GM12801 (cell line): Measurements from ENCODE around the gene SLC22A23.

Experiments
- TF ChIP-seq, protein P1 (sequence below): IDR thresholded peaks from one replicate; pipeline ENCODE4 v1.5.1; 2011; ENCODE audit warnings: control low read depth; ENCODE audit not compliant: insufficient read length; ENCODE audit errors: extremely low read depth

The SLC22A23 gene

DNA sequence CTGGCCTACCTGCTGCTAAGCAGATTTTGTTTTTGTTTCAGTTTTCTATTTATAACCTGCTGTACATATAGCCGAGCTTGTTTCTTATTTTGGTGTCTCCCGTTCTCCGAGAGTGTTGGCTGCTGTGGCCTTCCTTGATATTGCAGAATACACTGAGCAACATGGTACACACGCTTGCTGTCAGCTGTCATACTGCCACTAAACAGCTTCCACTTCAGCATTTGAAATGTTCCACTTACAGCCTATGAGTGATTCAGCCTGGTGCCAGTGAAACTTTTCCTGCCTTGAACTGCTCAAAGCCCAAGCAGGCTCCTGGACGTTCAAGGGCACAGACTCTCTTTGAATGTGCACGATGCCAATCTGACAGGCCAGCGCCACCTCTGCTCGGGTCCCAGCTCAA, 111.0 kb downstream of the SLC22A23 start:
- TF ChIP-seq, protein P1, sequence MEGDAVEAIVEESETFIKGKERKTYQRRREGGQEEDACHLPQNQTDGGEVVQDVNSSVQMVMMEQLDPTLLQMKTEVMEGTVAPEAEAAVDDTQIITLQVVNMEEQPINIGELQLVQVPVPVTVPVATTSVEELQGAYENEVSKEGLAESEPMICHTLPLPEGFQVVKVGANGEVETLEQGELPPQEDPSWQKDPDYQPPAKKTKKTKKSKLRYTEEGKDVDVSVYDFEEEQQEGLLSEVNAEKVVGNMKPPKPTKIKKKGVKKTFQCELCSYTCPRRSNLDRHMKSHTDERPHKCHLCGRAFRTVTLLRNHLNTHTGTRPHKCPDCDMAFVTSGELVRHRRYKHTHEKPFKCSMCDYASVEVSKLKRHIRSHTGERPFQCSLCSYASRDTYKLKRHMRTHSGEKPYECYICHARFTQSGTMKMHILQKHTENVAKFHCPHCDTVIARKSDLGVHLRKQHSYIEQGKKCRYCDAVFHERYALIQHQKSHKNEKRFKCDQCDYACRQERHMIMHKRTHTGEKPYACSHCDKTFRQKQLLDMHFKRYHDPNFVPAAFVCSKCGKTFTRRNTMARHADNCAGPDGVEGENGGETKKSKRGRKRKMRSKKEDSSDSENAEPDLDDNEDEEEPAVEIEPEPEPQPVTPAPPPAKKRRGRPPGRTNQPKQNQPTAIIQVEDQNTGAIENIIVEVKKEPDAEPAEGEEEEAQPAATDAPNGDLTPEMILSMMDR: no peak

DNA sequence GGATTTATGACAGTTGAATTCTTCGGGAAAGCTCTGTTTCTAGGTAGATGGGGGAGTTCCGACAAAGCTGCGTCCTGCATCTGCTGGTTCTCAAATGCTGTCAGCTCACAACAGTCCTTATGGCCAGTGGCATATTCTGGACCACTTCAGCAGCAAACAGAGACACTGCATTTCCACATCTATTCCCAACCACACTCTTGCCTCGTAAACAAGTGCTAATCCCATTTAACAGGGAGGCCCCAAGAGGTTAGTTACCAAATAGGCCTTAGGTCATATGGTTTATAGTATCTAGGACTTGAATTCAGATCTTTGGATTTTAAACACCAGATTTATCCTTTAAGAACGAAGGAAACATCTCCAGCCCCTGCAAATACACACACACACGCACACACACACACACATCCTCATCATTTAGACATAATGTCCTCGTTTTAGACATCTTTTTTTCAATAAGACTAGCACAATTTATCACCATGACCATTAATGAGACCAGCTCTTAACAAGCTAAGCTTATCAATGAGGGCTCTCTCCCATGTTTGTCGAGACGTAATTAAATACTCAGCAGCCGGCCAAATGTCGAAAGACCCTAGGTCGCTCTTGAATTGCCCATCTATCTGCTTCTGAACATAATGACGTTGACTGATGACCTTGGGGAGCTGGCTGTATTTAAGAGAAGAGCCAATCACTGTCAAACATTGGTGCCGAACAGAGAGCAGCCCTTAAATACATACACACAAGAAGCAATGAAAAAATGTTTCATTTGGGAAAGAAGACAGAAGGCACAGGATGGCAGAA, 113.6 kb downstream of the SLC22A23 start:
- TF ChIP-seq, protein P1: no peak

DNA sequence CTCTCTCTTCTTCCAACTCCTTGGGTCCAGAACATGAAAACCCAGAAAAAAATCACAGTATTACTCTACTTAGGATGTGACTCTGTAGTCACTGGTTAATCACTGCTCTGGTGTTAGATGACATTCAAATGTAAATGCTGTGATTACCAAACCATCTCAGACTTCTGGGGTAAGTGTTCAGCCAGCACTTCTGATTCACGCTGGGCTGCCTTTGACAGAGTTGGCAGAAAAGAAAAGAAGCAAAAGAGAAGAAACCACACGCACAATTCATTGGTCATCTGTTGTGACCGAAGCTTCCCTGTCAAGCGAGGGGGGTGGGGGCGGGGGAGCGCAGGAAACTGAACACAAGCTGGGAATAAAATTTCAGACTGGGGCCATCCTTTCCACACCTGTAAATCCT, 115.4 kb downstream of the SLC22A23 start:
- TF ChIP-seq, protein P1: no peak

DNA sequence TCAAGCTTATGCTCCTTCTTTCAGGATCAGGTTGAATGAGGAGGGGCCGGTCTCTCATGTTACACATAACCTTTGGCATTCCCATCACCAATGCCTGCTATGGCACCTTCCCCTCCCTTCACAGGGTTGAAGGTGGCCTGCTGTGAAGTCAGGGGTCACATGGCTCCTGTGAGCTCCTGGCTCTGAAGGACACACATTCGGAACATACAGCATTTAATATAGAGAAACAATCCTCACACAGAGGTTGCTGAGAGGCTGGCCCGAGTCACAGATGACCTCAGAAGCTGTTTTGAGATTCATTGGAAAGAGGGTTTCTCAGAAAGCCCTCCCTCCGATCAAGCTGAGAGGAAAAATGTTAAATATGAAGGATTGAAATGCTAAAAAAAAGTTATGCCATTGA, 116.0 kb downstream of the SLC22A23 start:
- TF ChIP-seq, protein P1: no peak

DNA sequence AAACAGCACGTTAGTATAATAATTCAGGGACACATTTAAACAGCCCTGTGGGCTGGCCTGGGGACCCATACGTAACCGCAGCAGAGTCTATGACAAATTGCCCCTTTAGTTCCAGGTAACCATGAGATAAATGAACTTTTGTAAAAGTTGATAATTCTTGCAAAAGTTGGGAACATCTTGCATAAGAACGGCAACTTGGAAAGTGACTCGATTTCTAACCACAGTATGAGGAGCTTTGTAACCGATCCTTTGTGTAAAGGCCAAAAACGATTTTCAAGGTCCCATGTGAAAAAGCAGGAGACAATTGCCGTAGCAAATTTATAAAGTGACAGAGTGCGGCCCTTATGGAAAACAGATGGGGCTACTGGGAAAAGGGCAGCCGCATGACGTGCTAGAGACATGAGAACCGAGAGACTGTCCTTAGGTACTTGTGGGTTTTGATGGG, 116.5 kb downstream of the SLC22A23 start:
- TF ChIP-seq, protein P1: no peak

DNA sequence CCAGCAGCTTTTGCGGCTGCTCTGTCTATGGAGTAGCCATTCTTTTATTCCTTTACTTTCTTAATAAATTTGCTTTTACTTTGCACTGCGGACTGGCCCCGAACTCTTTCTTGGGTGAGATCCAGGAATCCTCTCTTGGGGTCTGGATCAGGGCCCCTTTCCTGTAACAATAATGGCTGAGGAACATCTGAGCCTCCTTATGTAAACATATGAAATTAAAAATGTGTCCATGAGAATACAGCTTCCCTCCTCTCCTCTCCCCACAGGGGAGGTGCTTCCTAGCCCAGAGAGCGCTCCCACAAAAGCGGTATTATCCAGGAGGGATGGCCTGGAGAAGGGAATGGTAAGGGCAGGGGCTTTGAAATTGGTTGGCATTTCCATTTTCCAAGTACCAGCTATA, 117.0 kb downstream of the SLC22A23 start:
- TF ChIP-seq, protein P1: no peak

DNA sequence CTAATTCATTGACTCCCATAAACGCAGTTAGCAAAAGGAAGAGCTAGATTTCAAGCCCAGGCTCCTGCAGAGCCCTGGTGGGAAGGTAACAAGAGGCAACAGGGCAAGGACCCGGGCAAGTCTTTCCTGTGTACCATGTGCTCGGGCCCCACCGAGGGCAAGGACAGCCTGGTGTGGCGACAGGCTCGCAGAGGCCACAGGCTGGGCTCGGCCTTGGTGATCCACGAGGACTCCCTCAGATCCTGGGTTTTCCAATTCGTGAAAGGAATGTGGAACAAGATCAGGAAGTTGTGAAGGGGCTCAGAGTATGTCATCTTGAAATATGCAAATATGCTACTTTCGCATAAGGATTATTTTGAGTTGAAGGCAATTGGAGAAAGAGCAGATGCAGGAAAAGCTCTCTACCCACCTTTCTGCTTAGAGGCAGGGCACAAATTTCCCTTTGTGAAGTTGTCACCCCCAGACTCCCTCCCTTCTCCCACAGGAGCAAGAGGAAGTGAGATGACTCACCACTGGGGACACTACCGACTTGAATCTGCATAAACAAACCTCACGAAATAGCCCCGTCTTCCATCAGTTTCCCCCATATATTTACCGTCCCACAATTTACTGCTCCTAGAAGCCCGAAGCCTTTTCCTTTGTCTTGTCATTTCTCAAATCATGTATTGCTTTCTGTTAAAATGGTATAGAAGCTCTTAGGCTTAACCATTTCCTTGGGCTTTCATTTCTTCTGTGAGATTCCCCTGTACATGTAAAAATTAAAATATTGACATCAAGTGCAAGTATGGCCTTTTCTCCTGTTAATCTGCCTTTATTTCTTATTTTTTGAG, 119.1 kb downstream of the SLC22A23 start:
- TF ChIP-seq, protein P1: no peak
